Stimulated activated CD8-positive, alpha-beta memory T cell treated with anti-CD3 and anti-CD28 coated beads, Interleukin-7, amount 100 ng/mL, for 48 hours (primary cell): ENCODE results near the gene EXOSC1.
"Not testable (repeated sequence)": the region's sequence is repeated elsewhere in the genome, so short reads cannot be mapped to it uniquely, and the experiment has no call there.

Experiments
- DNase-seq, 2 donors: peaks; one replicate each; pipeline ENCODE4 v3.0.0-alpha.2; 2020; ENCODE audit warnings: low read depth in 1 of 2; ENCODE audit errors: extremely low read depth in 1 of 2

Gene EXOSC1

DNA sequence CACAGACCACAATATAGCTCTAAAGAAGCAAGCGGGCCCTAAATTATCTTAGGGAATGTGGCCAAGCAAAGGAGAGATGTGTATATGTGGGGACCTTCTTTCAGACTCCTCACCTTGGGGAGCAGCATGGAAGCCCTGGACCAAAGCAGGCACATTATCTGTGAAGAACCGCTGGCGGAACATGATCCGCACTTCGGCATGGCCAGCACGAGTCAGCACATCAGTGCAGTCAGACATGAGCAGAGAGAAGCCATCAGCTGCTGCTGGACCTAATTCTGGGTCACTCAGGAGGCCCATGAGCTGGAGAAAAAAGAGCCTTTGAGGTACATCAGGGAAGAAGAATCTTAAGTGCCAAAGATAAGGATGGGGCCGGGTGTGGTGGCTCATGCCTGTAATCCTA, 14.1 kb upstream of the EXOSC1 start:
- DNase-seq = no peak

DNA sequence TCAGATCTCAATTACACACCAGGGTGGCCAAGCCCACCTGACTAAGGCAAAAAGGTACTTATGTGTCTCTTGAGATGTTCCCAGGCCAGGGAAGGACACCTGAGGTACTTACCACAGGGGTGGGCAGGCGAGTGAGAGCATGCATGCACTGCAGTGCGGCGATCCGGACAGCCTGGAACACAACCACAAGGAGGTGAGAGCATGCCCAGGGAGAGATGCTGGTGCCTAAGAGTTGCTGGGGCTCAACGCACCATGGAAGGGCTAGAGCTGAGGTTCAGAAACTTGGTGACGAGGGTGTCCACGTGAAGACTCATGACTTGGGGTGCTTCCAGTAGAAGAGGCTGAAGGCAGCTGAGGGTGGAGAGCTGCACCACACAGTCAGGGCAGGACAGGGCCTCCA, 13.3 kb upstream of the EXOSC1 start:
- DNase-seq = no peak

DNA sequence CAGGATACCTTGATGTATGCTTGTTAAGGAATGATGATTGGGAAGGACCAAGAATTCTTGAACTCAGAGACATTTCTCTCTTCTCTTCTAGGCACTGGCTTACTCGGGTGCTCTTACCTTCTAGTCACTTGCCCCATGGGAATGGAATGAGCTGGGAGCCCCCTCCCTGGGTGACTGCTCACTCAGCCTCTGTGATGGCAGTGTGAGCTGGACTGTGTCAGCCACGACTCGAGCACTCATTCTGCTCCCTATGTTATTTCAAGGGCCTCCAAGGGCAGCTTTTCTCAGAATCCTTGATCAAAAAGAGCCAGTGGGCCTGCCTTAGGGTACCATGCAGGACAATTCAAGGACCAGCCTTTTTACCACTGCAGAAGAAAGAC, 10.9 kb upstream of the EXOSC1 start:
- DNase-seq = no peak

DNA sequence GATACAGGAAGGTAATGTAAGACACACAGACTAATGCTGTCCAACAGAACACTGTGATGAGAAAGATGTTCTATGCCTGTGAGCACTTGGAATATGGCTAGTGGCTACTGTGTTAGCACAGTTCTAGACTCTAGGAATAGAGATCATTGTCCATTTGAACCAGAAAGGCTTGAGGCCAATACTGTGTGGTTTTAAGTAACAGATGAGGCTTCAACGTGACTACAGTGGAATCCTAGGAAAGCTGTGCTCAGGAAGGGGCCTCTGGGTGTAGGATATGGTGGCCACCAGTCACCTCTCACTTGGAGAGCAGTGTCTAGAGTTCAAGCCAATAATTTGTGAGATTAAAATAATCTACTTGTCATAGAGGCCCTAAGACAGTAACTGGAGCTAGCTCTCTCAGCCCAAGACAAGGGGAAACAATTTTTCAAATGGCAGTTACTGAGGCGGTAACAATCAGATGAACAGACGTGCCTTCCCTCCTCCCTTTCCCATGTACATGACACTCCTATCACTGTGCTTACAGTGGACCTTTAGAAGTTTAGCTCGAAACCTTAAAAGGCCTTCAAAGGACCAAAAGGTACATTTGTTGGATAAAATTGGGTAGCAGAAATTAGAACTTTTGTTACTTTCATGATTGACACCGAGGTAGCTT, 10.4 kb upstream of the EXOSC1 start:
- DNase-seq = no peak

DNA sequence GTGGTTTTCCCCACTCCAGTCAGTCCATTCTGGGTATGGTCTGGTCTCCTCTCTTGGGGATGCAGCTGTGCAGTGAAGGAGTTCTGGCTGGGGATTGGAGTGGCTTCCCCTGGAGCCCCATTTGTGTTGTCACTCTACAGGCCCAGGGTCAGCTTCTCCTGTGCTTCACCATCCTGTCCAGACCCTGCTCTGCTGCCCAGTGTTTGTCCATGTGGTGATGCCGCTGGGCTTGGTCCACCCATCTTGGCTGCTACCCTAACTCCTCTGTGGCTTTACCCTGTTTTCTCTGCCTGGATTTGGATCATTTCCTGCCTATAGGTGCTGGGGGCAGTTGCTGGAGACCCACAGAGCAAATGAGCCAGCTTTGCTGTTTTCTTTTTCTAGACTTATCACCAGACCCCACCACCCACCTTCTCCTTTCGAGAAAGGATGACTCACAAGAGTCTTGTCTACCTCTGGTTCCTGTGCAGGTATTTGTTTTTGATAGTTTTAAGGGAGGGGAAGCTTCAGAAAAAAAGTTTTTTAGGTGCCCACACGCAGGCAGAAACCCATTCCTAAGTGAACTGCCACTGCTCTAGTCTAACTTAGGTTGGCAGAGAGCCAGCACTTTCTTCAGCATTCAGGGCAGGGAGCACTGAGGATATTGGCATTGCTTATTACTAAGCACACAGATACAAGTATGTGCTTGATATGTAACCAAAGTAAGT, 8.7 kb upstream of the EXOSC1 start:
- DNase-seq = peak in 1 of 2 donors; percentile 21

DNA sequence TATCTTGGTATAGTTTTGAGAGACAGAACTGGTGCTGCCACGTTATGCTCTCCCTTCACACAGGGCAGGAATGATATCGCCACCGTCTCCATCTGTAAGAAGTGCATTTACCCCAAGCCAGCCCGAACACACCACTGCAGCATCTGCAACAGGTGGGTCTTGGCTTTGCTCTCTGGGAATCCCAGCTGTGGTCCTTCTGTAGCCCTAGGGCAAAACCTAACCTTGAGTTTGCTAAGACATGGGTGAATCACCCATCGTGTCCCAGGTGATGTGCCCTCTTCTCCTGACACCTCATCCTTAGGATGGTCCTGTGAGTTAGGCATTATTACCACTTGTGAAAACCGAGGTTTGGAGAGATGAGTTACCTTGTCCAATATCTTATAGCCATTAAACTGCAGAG, 6.5 kb upstream of the EXOSC1 start:
- DNase-seq = no peak

DNA sequence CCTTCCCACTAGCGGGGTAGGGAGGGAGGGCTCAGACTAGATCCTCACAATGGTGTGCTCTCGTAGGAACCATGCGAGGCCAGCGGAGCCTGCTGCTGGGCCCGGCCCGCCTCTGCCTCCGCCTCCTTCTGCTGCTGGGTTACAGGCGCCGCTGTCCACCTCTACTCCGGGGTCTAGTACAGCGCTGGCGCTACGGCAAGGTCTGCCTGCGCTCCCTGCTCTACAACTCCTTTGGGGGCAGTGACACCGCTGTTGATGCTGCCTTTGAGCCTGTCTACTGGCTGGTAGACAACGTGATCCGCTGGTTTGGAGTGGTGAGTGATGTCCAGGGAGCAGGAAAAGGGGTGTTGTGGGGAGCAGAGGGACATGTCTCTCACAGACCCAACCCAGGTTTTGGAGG, 5.8 kb upstream of the EXOSC1 start:
- no peak for DNase-seq

DNA sequence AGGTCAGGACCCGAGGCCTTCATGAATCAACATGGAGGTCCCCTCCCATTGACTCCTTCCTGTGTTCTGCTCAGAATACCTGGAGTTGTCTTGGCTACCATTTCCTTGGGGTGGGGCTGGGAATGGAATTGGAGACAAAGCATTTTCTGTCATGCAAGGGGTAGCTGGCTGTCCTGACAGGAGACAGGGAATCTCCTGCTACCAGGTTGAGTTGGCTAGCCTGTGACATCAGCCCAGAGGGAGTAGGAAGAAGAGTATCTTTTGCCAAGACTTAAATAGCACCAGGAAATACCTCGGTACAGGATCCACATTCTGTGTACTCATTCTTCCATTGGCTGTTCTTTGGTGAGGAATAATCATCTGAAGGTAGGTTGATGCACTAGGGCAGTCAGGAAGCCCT, 5.0 kb upstream of the EXOSC1 start:
- DNase-seq = no peak

DNA sequence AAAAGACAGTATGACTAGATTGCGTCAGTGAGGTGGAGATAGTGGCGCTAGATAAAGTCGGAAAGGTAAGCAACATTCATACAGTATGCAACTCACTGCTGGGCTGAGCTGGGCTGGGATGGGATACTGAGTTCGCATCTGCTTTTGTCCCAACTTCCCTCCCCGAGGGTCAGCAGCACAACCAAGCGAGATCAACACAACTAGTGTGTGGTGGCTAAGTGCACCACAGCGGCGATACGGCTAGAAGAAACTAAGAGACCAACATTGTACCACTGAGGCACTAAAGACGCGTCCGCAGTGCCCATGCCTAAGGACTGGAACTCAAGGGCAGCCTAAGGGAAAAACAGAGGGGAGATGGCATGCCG, 467 bp downstream of the EXOSC1 start:
- no peak for DNase-seq

DNA sequence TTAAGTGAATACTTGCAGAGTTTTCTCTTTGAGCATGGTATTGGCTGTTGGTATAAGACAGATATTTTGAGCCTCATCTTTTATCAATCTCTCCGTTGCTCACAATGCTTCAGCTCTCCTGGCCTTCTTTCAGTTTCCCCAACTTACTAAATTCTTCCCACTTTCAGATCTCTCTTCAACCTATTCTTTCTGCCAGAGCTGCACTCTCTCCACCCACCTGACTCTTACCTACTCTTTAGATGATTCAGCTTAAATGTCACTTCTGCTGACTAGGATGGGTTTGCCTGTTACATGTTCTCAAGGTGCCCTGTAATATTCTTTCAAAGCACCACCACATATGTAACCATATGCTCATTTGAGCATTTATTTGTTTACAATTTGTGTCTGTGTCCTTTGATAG, 1.6 kb downstream of the EXOSC1 start:
- no peak for DNase-seq

DNA sequence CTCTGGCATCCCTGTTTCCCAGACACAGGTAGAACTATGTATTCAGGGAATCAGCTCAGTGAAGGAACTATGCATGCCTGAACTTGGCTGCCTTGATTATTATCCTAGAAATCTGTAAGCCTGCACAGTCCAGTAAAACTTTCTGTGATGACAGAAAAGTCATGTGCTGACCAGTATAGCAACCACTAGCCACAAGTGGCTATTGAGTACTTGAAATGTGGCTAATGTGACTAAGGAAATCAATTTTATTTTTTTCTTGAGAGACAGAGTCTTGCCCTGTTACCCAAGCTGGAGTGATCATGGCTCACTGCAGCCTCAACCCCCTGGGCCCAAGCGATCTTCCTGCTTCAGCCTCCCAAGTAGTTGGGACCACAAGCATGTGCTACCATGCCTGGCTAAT, 3.5 kb downstream of the EXOSC1 start:
- DNase-seq = no peak

DNA sequence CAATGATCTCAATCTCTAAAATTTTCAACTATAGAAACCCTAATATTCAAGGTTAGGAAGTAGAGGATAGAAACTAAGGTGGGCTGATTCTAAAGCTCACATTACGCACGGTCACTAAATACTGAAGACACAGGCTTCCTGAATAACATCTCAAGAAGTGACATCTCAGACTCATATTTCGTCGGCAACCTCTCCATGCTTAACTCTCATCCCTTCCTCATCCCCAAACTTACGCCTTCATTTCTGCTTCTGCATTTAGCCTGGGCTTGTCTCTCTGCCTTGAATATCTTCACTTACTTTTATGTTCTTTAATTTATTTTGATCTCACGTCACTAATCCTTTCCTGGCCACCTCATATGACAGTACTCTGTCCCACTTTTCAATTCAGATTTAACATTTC, 10.6 kb downstream of the EXOSC1 start:
- no peak for DNase-seq

DNA sequence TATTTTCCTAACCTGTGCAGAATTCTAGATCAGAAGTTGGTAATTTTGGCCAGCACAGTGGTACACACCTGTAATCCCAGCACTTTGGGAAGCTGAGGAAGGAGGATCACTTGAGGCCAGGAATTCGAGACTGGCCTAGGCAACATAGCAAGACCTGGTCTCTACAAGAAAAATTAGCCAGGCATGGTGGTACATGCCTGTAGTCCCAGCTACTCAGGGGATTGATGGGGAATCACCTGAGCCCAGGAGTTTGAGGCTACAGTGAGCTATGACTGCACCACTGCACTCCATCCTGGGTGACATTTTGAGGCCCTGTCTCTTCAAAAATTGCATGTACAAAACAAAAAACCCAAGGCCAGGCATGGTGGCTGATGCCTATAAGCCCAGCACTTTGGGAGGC, 11.2 kb downstream of the EXOSC1 start:
- no peak for DNase-seq

DNA sequence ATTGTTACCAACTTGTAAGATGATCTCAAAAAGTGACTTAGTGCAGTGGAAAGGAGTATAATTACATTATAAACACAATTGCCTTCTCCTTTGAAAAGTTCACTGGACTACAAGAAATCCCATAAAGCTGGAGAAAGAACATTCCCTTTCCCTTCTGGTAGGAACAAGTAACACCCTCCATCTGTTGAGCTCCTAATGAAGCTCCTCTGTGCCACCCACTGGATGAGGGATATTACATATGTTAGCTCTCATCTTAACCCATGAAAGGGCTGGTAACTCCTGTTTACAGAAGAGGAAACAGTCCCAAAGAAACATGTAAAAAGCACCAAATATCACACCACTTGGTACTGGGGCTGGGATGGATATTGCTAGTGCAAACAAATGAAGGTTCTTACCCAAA, 11.8 kb downstream of the EXOSC1 start:
- no peak for DNase-seq

DNA sequence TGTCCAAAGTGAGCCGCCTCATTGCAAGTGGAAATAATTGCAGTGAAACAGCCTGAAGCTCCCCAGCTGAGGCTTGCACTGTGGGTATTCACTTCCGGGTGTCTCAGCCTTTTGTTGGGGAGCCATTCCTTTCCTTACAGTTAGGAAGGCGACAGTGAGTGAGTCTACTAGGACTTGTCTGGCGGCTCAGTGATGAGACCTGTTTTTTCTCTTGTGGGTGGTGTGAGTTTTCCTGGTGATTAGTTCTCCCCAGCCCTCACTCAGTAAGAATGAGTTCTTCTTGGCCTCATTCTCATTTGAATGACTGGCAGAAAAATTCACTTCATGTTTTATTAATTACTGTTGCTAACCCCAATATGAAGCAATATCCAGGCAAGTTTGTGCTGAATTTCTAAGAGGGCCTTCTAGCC, 17.2 kb downstream of the EXOSC1 start:
- no peak for DNase-seq

DNA sequence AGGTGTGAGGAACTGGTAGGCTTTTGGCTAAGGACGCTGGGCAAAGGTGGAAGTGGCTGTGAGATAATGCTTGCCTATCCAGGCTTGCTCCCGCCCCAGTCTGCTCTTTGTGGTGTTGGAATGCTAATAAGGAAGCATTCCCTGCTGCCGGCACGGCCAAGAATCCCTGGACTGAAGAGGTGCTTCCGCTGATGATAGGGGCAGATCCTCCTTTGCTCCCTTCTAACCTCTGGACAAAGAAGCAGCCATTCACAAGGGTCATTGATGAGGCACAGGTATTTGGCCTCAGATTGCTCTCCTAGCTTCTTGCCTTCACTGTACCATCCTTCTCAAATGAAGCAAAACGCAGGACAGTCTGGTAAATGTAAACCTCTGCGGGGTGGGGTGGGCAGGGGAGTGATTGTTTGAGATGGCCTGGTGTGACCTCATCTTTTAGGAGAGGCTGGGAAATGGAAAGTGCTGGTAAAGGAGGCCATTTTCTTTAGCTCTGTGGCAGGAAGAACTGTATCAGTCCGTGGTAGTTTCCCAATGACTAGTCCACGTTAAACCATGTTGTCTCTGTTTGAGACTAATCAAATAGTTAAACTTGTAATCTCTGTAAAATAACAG, 18.1 kb downstream of the EXOSC1 start:
- DNase-seq = peak in 1 of 2 donors; percentile 39

DNA sequence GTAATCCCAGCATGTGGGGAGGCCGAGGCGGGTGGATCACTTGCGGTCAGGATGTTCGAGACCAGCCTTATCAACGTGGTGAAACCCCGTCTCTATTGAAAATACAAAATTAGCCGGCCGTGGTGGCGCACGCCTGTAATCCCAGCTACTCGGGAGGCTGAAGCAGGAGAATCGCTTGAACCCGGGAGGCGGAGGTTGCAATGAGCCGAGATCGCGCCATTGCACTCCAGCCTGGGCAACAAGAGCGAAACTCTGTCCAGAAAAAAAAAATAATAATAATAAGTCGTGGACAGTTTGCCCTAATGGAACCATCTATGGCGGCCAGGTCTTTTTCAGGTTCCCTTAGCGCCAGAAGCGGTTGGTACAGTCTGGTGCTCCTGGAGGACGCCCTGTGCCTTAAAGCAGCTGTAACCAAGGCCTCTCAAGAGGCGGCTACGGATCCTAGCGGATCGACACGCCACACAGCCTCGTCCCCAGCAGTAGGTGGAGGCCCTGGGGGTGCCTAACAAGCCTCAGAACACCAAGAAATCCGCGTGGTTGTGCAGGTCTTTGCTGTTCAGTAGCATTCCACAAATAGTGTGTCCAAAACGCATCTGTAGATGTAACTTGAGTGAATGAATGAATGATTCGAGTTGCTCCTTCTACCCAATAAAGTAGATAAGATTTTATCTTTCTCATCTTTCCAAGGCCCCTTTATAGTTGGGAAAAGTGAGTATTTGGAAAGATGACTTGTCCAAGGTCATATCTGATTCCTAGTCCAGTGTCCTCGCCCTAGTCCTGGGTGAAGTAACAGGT, 18.8 kb downstream of the EXOSC1 start:
- DNase-seq = no peak

DNA sequence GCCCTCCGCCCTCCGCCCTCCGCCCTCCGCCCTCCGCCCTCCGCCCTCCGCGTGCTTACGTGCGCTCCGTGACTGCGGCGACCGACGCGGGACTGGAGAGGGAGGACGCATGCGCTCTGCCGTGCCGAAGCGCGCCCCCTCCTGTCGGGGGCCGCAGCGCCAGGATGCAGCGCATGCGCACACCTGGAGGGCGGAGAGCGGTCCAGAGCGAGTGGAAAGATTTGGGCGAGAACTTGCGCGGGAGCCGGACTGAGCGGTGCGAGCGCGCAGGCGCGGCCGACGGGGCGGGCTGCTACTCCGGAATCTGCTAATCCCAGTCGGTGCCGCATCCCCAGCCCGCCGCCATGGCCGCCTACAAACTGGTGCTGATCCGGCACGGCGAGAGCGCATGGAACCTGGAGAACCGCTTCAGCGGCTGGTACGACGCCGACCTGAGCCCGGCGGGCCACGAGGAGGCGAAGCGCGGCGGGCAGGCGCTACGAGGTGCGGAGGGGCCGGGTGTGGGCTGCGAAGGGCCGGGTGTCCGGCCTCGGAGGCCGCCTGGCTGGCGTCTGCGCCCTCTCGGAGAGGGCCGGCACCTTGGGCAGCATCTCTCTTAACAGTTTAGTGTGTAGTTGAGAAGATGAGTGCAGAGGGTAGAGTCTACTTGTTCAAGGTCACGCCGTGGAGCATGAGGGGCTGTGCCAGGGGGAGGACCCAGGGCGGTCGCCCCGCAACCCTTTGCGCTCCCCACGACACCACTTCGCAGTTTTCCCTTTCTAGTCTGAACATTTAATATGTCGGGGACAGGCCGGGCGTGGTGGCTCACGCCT, 19.6 kb downstream of the EXOSC1 start, which contains the start of gene PGAM1:
PGAM1 (plus strand) TSS at position 228 of the 812 bp plus-strand sequence; CDS start at position 345, 117 bp downstream.
- DNase-seq = peak; percentile 87 to 98

DNA sequence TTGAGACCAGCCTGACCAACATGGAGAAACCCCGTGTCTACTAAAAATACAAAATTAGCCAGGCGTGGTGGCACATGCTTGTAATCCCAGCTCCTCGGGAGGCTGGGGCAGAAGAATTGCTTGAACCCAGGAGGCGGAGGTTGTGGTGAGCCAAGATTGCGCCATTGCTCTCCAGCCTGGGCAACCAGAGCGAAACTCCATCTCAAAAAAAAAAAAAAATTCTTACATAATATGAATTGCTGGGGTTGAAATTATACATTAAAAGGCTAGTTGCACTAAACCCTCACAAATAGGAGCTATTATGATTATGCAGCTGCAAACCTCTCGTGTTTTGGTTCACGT, 22.1 kb downstream of the EXOSC1 start:
- not testable (repeated sequence) for DNase-seq

DNA sequence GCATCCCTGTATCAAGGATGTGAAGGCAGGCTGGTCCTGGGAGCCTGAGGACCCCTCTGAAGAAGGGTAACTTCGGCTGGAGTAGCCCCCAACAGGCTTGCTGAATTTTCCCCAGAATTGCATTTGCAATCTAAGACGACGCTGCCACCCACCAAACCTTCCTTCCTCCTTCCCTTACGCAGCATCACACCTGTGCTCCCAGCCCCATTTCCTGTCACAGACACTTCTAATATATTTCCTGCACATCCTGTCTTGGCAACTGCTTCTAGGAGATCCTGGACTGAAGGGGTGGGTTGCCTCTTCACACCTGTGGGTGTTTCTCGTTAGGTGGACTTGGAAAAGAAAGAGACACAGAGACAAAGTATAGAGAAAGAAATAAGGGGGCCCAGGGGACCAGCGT, 29.2 kb downstream of the EXOSC1 start:
- DNase-seq = no peak

DNA sequence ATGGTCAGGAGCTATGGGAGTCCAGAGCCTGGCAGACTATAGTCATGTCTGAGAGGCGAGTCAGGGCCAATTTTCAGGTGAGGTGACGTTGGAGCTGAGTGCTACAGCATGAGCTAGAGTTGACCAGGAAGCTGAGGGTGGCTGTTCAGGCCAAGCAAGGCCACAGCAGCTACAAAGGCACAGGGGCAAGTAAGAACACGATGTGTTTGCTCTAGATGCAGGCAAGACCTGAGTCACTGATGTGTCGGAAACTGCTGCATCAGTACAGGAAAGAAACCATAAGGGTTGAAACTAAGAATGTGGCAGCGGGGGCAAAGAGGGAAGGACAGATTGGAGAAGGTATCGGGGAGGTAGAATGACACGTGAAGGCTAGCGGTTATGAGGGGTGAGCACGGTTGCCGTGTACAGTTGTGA, 32.9 kb downstream of the EXOSC1 start:
- DNase-seq = peak in 1 of 2 donors; percentile 81
